ENCODE data around the gene DOP1B.

- TF ChIP-seq, protein P1, sequence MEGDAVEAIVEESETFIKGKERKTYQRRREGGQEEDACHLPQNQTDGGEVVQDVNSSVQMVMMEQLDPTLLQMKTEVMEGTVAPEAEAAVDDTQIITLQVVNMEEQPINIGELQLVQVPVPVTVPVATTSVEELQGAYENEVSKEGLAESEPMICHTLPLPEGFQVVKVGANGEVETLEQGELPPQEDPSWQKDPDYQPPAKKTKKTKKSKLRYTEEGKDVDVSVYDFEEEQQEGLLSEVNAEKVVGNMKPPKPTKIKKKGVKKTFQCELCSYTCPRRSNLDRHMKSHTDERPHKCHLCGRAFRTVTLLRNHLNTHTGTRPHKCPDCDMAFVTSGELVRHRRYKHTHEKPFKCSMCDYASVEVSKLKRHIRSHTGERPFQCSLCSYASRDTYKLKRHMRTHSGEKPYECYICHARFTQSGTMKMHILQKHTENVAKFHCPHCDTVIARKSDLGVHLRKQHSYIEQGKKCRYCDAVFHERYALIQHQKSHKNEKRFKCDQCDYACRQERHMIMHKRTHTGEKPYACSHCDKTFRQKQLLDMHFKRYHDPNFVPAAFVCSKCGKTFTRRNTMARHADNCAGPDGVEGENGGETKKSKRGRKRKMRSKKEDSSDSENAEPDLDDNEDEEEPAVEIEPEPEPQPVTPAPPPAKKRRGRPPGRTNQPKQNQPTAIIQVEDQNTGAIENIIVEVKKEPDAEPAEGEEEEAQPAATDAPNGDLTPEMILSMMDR (conservative IDR thresholded peaks at IDR 0.05): no peak
- no peak for TF ChIP-seq ZFX (IDR thresholded peaks at IDR 0.05)
Observed at GRCh38 chr21:36163750-36164741, 7.4 kb downstream of the DOP1B start.

Measured in C4-2B (cell line).